Esophagus squamous epithelium (tissue), 5 donors: ENCODE measurements around the gene CAMKMT. TPM values are rescaled to one million over a fixed set of nuclear protein-coding genes. Genes with fewer than 3 reads are reported as not detected.

ENCODE experiments used
- DNase-seq: peaks from one replicate; lab custom pipeline; 2025; lab: John Stamatoyannopoulos, UW
- H3K27ac ChIP-seq, 4 donors: fragments of 200-600 bp; sonication (generic); one replicate each; pipeline ENCODE4 v1.5.1; 2016 to 2019; ENCODE audit warnings: mild to moderate bottlenecking in 1 of 4
- H3K27me3 ChIP-seq, 4 donors: fragments of 200-600 bp; sonication (generic); 1 replicate in 3 of 4; 2 replicates in 1 of 4; pipeline versions ENCODE4 v1.5.1 to v1.6.0; 2017 to 2021; ENCODE audit warnings: antibody characterized with exemption in 1 of 4
- H3K36me3 ChIP-seq, 3 donors: fragments of 200-600 bp; sonication (generic); one replicate each; pipeline ENCODE4 v1.5.1; 2016 to 2019
- H3K4me1 ChIP-seq, 3 donors: fragments of 200-600 bp; sonication (generic); one replicate each; pipeline ENCODE4 v1.5.1; 2017 to 2019
- H3K4me3 ChIP-seq, 4 donors: fragments of 200-600 bp; sonication (generic); 1 replicate in 3 of 4; 2 replicates in 1 of 4; pipeline ENCODE4 v1.5.1; 2016 to 2019; ENCODE audit warnings: mild to moderate bottlenecking in 2 of 4, moderate library complexity in 1 of 4
- H3K9me3 ChIP-seq, 3 donors: fragments of 200-600 bp; sonication (generic); one replicate each; pipeline ENCODE4 v1.5.1; 2016 to 2019
- CTCF ChIP-seq, 6 experiments: fragments of 450-650 bp in 4 of 6; fragments of 200-600 bp in 2 of 6; sonication (generic) in 2 of 6; IDR thresholded peaks; one replicate each; pipeline ENCODE4 v1.5.1; 2016 to 2019; ENCODE audit warnings: antibody characterized with exemption in 6 of 6, mild to moderate bottlenecking in 4 of 6, moderate library complexity in 4 of 6
- POLR2A ChIP-seq, 4 donors: fragments of 450-650 bp; IDR thresholded peaks; one replicate each; pipeline ENCODE4 v1.6.1; 2017; ENCODE audit warnings: antibody characterized with exemption in 4 of 4, mild to moderate bottlenecking in 4 of 4, moderate library complexity in 3 of 4
- WGBS, 2 donors: methylation state at CpG; one replicate each; pipeline ENCODE4 v1.1.5; 2018; 5-methylcytosine and 5-hydroxymethylcytosine counted together
- intact Hi-C: fragments of 100-400 bp; cut with DNase I; formaldehyde crosslinking; loops from one replicate; pipeline ENCODE4 v1.15.0; 2022
- total RNA-seq, 4 donors: library from RNA; depleted of rRNA; stranded (reverse); fragments of >200 nt; gene quantifications; one replicate each; pipeline ENCODE4 v1.1.0, GENCODE V29; 2016
- donor health status: DM: yes; HTN: yes; CAD: no.

The CAMKMT gene
- total RNA-seq = 10 to 100 TPM in 2 of 4 donors, 1 to 10 TPM in 2; 5.7 to 14.4 (median 10.6) TPM

GRCh38 chr2:44361330-44362206 is at the start of gene CAMKMT, which contains the start of gene PREPL:
Gene CAMKMT, plus strand, starts transcription at chr2:44361947.
Gene PREPL, minus strand, starts transcription at chr2:44361494. Its CDS starts 15,152 bp downstream, at chr2:44346342.
- no peaks in the 10 kb centered on the region for H3K27me3 ChIP-seq
- intact Hi-C loops = no loop called here
- WGBS, 2 donors = 0% methylated on average over 24 to 31 of the region's 57 CpGs
- H3K4me1 ChIP-seq = peaks cover 4 to 44% (median 8%) of the 10 kb centered on the region in 3 donors
- TF ChIP-seq CTCF (IDR thresholded peaks at IDR 0.05) (peak in 1 of 6 experiments; percentile 14), POLR2A (IDR thresholded peaks at IDR 0.05) (peak in 3 of 4 donors; percentile 12 to 69 (median 58))
- H3K27ac ChIP-seq = peak within 1 kb of the TSS; percentile 86 to 96 (median 94)
- no peaks in the 10 kb centered on the region for H3K9me3 ChIP-seq
- DNase-seq = peak; percentile 83
- H3K36me3 ChIP-seq = no peaks in the 10 kb centered on the region
- peak within 1 kb of the TSS; percentile 83 to 91 (median 88) for H3K4me3 ChIP-seq

- H3K27ac ChIP-seq = no peak overlapping the region
- peaks cover 0 to 73% (median 9%) of the 10 kb centered on the region in 3 donors for H3K36me3 ChIP-seq
Measured at GRCh38 chr2:44314362-44314761, 47.4 kb upstream of the CAMKMT start.

GRCh38 chr2:44315945-44316344 is 45.8 kb upstream of the CAMKMT start:
- Histone ChIP-seq H3K4me1 (no peaks in the 10 kb centered on the region), H3K36me3 (peaks cover 0 to 89% (median 16%) of the 10 kb centered on the region in 3 donors), H3K4me3 (no peak overlapping the region), H3K27ac (no peak overlapping the region), H3K9me3 (peaks cover 0 to 20% (median 8%) of the 10 kb centered on the region in 3 donors), H3K27me3 (no peaks in the 10 kb centered on the region)
- intact Hi-C loops = no loop called here
- TF ChIP-seq CTCF (IDR thresholded peaks at IDR 0.05) (no peak), POLR2A (IDR thresholded peaks at IDR 0.05) (no peak)
- DNase-seq = no peak

More at GRCh38 chr2:44314362-44314761, 47.4 kb upstream of the CAMKMT start:
- Histone ChIP-seq H3K9me3 (peaks cover 4 to 36% (median 22%) of the 10 kb centered on the region in 3 donors), H3K4me1 (no peaks in the 10 kb centered on the region), H3K4me3 (no peak overlapping the region), H3K27me3 (no peaks in the 10 kb centered on the region)
- DNase-seq = no peak
- TF ChIP-seq CTCF (IDR thresholded peaks at IDR 0.05) (no peak), POLR2A (IDR thresholded peaks at IDR 0.05) (no peak)
- intact Hi-C loops = no loop called here

GRCh38 chr2:44320832-44321231 is 40.9 kb upstream of the CAMKMT start:
- DNase-seq = no peak
- WGBS, 2 donors = 70 to 80% methylated on average over 1 of the region's 1 CpG
- no peaks in the 10 kb centered on the region for H3K27me3 ChIP-seq
- peaks cover 0 to 17% (median 3%) of the 10 kb centered on the region in 3 donors for H3K4me1 ChIP-seq
- no peak overlapping the region for H3K4me3 ChIP-seq
- intact Hi-C loops = no loop called here
- H3K9me3 ChIP-seq = no peaks in the 10 kb centered on the region
- H3K27ac ChIP-seq = no peak overlapping the region
- peaks cover 0 to 90% (median 21%) of the 10 kb centered on the region in 3 donors for H3K36me3 ChIP-seq
- no peak for TF ChIP-seq CTCF (IDR thresholded peaks at IDR 0.05)
- TF ChIP-seq POLR2A (IDR thresholded peaks at IDR 0.05) = no peak

- Histone ChIP-seq H3K9me3 (no peaks in the 10 kb centered on the region), H3K36me3 (peaks cover 0 to 90% (median 21%) of the 10 kb centered on the region in 3 donors), H3K27ac (no peak overlapping the region), H3K4me1 (peaks cover 0 to 20% (median 3%) of the 10 kb centered on the region in 3 donors), H3K4me3 (no peak overlapping the region), H3K27me3 (no peaks in the 10 kb centered on the region)
- TF ChIP-seq CTCF (IDR thresholded peaks at IDR 0.05) (no peak), POLR2A (IDR thresholded peaks at IDR 0.05) (no peak)
- WGBS, 2 donors = 88 to 94% methylated on average over 5 of the region's 5 CpGs
- DNase-seq = no peak
- intact Hi-C loops = no loop called here
Measured at GRCh38 chr2:44321360-44321759, 40.4 kb upstream of the CAMKMT start.
